ENCODE measurements around the gene IL1RAPL2.

- TF ChIP-seq CTCF (IDR thresholded peaks at IDR 0.05), result no peak
- TF ChIP-seq EZH2 (IDR thresholded peaks at IDR 0.05), result no peak
- TF ChIP-seq EZH2phosphoT487 (IDR thresholded peaks at IDR 0.05), result no peak
Observed at GRCh38 chrX:105460376-105460775, 894.4 kb downstream of the IL1RAPL2 start.

Data from neural progenitor cell (in vitro differentiated cells).